Ovary (tissue), 3 donors: ENCODE measurements around the gene IFIT3.

Experiments
- CTCF ChIP-seq, 3 donors: fragments of 450-650 bp in 2 of 3; fragments of 200-600 bp in 1 of 3; IDR thresholded peaks; one replicate each; pipeline versions ENCODE4 v1.5.1 to v1.8.0; 2016 to 2022; ENCODE audit warnings: antibody characterized with exemption in 3 of 3, mild to moderate bottlenecking in 1 of 3
- POLR2A ChIP-seq: fragments of 450-650 bp; IDR thresholded peaks from one replicate; pipeline ENCODE4 v1.6.1; 2017; ENCODE audit warnings: antibody characterized with exemption, mild to moderate bottlenecking, moderate library complexity
- donor health status: DM: no; HTN: no; CAD: no.

GRCh38 chr10:89306434-89307268 is 21.1 kb upstream of the IFIT3 start:
- TF ChIP-seq POLR2A: no peak
- no peak for TF ChIP-seq CTCF (IDR thresholded peaks at IDR 0.05)
